Right renal pelvis (tissue), 4 donors: ENCODE measurements around the gene ID3. TPM values are rescaled to one million over a fixed set of nuclear protein-coding genes. Genes with fewer than 3 reads are reported as not detected.
"Not testable (repeated sequence)": the region's sequence is repeated elsewhere in the genome, so short reads cannot be mapped to it uniquely, and the experiment has no call there.

Experiments
- DNase-seq, 4 donors: peaks; one replicate each; pipeline ENCODE4 v3.0.0-alpha.2; 2013; ENCODE audit warnings: low read depth in 4 of 4, low spot score in 3 of 4, missing footprints in 1 of 4
- polyA plus RNA-seq, 4 donors: library from polyadenylated mRNA; unstranded; fragments of 120-200 nt; gene quantifications; one replicate each; pipeline ENCODE4 v1.2.1, GENCODE V29; 2013; ENCODE audit not compliant: insufficient read length in 4 of 4

Gene ID3
- polyA plus RNA-seq, 4 donors = 304 to 373 (median 349) TPM

DNA sequence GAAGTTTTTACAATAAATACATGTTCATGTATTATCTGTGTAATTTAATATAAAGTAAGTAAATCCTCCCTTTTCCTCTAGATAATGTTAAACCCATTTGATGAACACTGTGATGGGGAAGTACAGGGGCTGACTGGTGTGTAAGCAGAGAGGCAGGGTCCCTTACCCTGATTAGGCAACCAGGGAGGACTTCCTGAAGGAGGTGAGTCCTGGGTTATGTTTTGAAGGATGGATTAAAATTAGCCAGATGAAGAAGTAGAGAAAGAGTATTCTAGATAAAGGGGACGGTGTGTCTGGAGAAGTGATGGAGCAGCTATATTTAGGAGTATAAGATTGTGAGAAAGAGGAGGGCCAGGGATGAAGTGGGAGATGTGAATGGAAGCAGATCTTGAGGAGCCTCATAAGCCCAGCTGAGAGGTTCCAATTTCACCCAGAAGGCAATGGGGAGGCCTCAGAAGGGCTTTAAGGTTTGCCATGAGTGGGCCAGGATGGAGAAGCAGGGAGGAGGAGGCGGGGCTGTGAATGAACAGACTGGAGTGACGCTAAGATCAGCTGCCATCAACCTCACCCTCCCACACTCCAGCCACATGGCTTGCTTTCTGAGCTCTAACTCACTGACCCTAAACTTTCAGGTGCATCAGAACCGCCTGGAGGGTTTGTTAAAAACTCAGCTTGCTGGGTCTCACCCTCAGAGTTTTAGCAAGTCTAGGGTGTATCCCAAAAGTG is 30.9 kb upstream of the ID3 start:
- DNase-seq = no peak

- no peak for DNase-seq
Measured at GRCh38 chr1:23589585-23589986, 30.3 kb upstream of the ID3 start.

DNA sequence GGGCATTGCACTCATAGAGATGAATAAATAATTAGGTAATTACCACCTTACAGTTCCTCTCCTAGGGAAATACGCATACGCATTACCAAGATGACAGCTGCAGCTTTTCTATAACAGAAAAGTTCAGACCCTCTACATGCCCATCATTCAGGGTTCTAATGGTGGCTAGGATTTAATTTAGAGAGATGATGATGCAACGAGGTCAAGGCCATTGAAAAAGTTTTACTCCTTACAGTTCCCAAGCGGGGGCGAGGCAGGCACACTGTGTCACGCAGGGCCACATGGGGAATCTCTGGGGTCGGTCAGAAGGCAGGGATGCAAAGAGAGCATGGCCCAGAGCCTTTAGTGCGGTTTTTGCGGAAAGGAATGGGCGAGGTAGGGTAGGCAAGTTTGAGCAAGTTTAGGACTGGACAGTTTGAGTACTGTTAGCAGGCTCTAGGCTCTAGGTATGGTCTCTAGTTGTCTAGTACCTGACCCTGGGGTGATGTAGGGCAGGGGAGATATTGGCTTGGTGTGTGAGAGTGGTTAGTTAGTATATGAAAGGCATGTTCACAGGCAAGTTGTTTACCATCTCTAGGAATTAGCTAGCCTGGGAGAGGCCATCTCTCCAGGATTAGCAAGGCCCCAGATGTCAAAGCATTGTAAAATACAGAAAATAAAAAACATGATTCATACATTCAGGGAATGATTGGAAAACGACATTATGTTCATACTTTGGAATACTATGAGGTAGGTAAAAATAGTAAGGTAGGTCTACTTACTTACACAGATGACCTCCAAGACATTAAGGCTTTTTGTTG is 29.6 kb upstream of the ID3 start:
- DNase-seq = no peak

- no peak for DNase-seq
Measured at GRCh38 chr1:23585321-23586022, 26.2 kb upstream of the ID3 start.

- not testable (repeated sequence) for DNase-seq
Measured at GRCh38 chr1:23583727-23584126, 24.4 kb upstream of the ID3 start.

DNA sequence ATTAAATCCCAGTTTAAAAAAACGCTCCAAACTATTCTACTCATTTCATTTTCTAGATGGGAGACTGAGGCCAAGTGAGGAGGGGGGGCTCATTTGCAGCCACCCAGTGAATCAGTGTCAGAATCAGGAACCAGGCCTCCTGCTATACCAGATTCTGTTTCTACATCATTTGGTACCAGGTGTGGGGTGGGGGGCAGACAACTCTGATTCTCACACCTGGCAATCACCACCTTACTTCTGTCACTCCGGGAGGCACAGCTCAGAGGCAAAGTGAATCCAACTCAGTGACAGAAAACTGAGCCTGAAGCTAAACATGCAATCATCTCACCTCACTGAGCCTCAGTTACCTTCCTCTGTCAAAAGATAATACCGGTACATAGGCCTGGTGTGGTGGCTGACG is 23.5 kb upstream of the ID3 start:
- no peak for DNase-seq

DNA sequence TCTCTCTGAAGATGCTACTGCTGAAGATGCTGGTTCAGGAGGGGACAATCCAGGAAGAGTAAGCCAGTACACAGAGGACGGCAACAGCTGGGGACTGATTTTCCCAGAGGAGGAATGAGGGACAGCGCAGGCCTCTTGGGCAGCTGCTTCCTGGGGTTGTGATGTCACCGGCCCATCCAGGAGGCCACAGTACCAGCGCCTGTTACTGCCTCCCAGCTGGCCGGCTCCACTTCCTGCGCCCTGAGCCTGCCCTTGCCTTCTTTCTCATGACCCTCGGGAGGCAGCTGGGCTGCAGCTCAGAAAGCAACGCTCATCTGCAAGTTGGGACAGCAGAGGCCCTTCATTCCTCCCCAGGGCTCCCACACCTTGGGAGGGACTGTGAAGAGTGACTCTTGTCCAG is 21.9 kb upstream of the ID3 start:
- DNase-seq = no peak

- no peak for DNase-seq
Measured at GRCh38 chr1:23578997-23579363, 19.7 kb upstream of the ID3 start.

- DNase-seq = no peak
Measured at GRCh38 chr1:23578311-23578996, 19.2 kb upstream of the ID3 start.

GRCh38 chr1:23577056-23578004 is 18.0 kb upstream of the ID3 start:
- no peak for DNase-seq

GRCh38 chr1:23576338-23577055 is 17.2 kb upstream of the ID3 start:
- DNase-seq = no peak

GRCh38 chr1:23575226-23575810 is 16.0 kb upstream of the ID3 start:
- no peak for DNase-seq

- DNase-seq = no peak
Measured at GRCh38 chr1:23574265-23574754, 15.0 kb upstream of the ID3 start.

DNA sequence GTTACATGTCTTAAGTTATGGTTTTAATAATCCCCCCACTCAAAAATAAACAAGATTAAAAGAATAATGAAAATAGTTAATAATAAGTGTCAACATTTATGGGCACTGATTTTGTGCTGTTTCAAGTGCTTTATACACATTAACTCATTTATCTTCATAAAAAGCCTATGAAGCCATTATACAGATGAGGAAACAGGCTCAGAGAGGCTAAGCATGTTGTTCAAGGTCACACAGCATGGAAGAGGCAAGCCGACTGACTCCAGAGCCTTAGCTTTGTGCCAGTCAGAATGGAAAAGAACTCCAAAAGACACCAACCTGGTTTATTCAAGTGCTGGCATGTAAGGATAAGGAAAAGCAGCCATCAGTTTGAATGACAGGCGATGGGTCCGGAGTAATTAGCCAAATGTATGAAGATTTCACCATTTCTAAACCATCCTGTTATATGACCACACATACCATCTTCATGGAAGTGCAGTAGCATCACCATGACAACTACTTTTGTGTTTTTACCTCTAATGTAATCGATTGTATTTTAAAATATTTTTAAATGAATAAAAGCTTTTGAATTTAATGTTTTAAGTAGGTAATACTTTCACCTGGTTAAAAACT is 14.4 kb upstream of the ID3 start:
- no peak for DNase-seq

DNA sequence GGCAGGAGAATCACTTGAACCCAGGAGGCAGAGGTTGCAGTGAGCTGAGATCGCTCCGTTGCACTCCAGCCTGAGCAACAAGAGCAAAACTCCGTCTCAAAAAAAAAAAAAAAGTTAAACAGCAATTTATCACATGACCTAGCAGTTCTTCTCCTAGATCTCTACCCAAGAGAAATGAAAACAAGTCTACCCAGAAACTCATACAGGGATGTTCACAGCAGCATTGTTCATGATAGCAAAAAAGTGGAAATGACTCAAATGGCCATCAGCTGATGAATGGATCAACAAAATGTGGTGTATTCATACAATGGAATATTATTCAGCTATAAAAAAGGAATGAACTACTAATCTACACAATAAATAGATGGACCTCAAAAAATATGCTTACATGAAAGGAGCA is 12.2 kb upstream of the ID3 start:
- DNase-seq = no peak

DNA sequence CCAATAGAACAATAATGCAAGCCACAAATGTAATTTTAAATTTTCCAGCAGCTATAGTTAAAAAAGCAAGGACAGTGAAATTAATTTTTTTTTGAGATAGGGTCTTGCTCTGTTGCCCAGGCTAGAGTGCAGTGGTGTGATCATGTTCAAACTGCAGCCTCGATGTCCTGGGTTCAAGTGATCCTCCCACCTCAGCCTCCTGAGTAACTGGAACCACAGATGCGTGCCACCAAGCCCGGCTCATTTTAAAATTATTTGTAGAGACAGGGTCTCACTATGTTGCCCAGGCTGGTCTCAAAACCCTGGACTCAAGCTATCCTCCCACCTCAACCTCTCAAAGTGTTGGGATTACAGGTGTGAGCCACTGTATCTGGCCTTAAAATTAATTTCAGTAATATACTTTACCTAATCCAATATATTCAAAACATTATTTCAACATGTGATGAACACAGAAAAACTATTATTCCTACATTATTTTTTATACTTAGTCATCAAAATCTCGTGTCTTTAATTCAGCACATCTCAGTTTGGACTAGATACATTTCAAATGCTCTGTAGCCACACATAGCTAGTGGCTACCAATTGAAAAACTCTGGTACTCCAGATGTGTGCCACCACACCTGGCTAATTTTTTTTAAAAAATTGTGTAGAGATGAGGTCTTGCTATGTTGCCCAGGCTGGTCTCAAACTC is 10.8 kb upstream of the ID3 start:
- no peak for DNase-seq

- DNase-seq = no peak
Measured at GRCh38 chr1:23568608-23569383, 9.5 kb upstream of the ID3 start.
